ENCODE measurements around the gene NFE2L2. TPM values are rescaled to one million over a fixed set of nuclear protein-coding genes. Genes with fewer than 3 reads are reported as not detected.

The NFE2L2 gene
- total RNA-seq, 1 experiment from 2014 or later = 24.2 TPM

DNA sequence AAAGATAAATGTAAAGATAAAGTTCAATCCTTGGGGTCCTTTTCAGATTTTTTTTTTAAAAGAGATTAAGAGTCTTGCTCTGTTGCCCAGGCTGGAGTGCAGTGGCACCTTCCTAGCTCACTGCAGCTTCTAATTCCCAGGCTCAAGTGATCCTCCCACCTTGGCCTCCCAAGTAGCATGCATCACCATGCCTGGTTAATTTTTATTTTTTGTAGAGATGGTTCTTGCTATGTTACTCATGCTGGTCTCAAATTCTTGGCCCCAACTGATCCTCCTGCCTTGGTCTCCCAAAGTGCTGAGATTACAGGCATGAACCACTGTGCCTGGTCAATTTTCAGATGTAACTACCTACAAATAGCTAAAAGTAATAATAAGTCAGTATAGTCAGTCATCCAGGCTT is 21.1 kb downstream of the NFE2L2 start:
- Histone ChIP-seq H3K9me3 (ENCODE audit: low read length) (no peaks in the 10 kb centered on the region), H3K9ac (ENCODE audit: low read length) (no peak overlapping the region), H3K27me3 (ENCODE audit: low read length) (no peaks in the 10 kb centered on the region), H3K27ac (ENCODE audit: low read length) (peak overlapping the region; percentile 87), H3K4me2 (ENCODE audit: low read length) (peak overlapping the region; percentile 90), H3K36me3 (ENCODE audit: low read depth, low read length) (no peaks in the 10 kb centered on the region), H3K79me2 (ENCODE audit: low read length) (peaks cover 98% of the 10 kb centered on the region), H3F3A (ENCODE audit: low read length, unreplicated experiment) (no peaks in the 10 kb centered on the region), H3K4me3 (ENCODE audit: low read length) (peak overlapping the region; percentile 61; the same call in 1 of the 2 replicates), H4K20me1 (ENCODE audit: low read length) (peaks cover 5% of the 10 kb centered on the region), H3K4me1 (ENCODE audit: insufficient read depth, low read length) (peaks cover 59% of the 10 kb centered on the region), H2AFZ (ENCODE audit: low read length) (no peak overlapping the region), H3K9me2 (replicated peaks; ENCODE audit: low read length) (no peaks in the 10 kb centered on the region)
- no peak for ATAC-seq
- BruUV-seq (replicated peaks) = no TSS peak
- ChIA-PET CTCF (no interaction called here), POLR2A (ENCODE audit: unreplicated experiment) (no interaction called here)
- TF ChIP-seq EZH2phosphoT487 (IDR thresholded peaks at IDR 0.05; ENCODE audit: borderline replicate concordance, low read length) = no peak
- no peak for TF ChIP-seq EZH2 (IDR thresholded peaks at IDR 0.05; ENCODE audit: low read length, unreplicated experiment)
- TF ChIP-seq, protein P1, sequence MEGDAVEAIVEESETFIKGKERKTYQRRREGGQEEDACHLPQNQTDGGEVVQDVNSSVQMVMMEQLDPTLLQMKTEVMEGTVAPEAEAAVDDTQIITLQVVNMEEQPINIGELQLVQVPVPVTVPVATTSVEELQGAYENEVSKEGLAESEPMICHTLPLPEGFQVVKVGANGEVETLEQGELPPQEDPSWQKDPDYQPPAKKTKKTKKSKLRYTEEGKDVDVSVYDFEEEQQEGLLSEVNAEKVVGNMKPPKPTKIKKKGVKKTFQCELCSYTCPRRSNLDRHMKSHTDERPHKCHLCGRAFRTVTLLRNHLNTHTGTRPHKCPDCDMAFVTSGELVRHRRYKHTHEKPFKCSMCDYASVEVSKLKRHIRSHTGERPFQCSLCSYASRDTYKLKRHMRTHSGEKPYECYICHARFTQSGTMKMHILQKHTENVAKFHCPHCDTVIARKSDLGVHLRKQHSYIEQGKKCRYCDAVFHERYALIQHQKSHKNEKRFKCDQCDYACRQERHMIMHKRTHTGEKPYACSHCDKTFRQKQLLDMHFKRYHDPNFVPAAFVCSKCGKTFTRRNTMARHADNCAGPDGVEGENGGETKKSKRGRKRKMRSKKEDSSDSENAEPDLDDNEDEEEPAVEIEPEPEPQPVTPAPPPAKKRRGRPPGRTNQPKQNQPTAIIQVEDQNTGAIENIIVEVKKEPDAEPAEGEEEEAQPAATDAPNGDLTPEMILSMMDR (conservative IDR thresholded peaks at IDR 0.05; ENCODE audit: low read depth, low read length) = no peak
- intact Hi-C loops (cut with micrococcal nuclease) = loop anchor here (2.0 kb wide), 1 partner anchor 31 kb away; the partner anchor contains the start of gene HNRNPA3
- no peak for DNase-seq

DNA sequence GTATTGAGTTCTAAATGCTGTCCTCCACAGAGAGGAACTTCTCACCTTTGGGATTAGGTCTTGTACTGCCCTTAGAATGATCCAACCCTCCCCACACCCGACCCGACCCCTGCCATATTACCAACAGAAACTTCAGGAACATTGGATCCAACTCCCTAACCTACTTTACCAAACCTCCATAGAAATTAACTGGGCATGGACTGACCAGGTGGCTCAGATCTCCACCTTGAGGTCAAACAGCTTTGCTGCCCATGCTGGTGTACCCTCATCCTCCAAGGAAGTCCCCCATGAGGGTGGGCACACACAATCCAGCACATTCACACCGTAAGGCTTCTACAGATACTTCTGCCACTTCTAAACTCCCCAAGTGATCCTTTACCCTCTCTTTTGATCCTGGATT is 21.5 kb downstream of the NFE2L2 start:
- Histone ChIP-seq H3K4me1 (ENCODE audit: insufficient read depth, low read length) (peaks cover 63% of the 10 kb centered on the region), H3K4me2 (ENCODE audit: low read length) (peak overlapping the region; percentile 90), H3K9me2 (replicated peaks; ENCODE audit: low read length) (no peaks in the 10 kb centered on the region), H3K79me2 (ENCODE audit: low read length) (peaks cover 98% of the 10 kb centered on the region), H3K9me3 (ENCODE audit: low read length) (no peaks in the 10 kb centered on the region), H3F3A (ENCODE audit: low read length, unreplicated experiment) (no peaks in the 10 kb centered on the region), H2AFZ (ENCODE audit: low read length) (no peak overlapping the region), H3K4me3 (ENCODE audit: low read length) (peak overlapping the region; percentile 61; the same call in 1 of the 2 replicates), H3K27me3 (ENCODE audit: low read length) (no peaks in the 10 kb centered on the region), H3K36me3 (ENCODE audit: low read depth, low read length) (no peaks in the 10 kb centered on the region), H4K20me1 (ENCODE audit: low read length) (peaks cover 8% of the 10 kb centered on the region), H3K27ac (ENCODE audit: low read length) (peak overlapping the region; percentile 87), H3K9ac (ENCODE audit: low read length) (peak overlapping the region; percentile 45)
- CTCF ChIA-PET = no interaction called here
- DNase-seq (no peak), ATAC-seq (no peak)
- POLR2A ChIA-PET (ENCODE audit: unreplicated experiment) = no interaction called here
- intact Hi-C loops (cut with micrococcal nuclease) = loop anchor here (2.0 kb wide), 1 partner anchor 30 kb away; the partner anchor contains the start of gene HNRNPA3
- no TSS peak for BruUV-seq (replicated peaks)
- no peak for TF ChIP-seq EZH2 (IDR thresholded peaks at IDR 0.05; ENCODE audit: low read length, unreplicated experiment)
- no peak for TF ChIP-seq EZH2phosphoT487 (IDR thresholded peaks at IDR 0.05; ENCODE audit: borderline replicate concordance, low read length)
- TF ChIP-seq, protein P1 (conservative IDR thresholded peaks at IDR 0.05; ENCODE audit: low read depth, low read length) = no peak

DNA sequence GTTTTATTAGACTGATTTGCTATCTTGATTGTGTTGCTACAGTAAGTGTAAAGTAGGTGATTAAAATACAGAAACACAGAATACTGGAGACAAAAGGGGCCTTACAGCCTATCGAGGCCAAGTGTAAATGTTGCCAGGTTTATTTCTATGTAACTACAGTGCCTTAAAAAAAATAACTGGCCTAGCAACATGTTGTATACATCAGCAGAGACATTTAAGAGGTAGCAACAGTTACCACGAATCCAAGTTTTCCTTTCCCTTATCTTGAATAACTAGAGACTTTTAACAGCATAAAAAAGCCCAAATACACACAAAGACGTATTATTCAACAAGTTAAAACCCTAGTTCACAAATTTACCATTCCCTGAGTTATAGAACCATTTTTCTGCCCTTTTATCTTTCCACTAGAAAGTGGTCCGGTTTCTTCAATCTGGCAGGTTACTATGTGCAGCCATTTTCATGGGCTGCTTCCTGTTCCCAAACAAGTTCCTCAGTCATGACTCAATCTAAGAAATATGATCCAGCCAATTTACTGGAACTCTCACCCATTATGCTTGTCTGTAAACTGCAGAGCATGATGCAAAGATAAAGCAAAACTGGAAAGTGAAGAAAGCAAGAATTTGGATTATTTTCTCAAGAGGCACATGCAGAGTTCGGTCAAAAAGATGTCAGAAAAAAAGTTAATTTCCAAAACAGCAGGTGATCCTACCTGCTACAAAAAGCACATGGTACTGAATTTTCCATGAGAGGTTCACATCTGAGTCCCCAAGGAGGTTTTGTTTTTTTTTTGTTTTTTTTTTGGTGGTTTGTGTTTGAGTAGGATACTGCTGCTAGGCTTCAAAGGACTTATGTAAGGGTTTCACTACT is 22.2 kb downstream of the NFE2L2 start:
- TSS peak; percentile 55 for BruUV-seq (replicated peaks)
- POLR2A ChIA-PET (ENCODE audit: unreplicated experiment) = no interaction called here
- intact Hi-C loops (cut with micrococcal nuclease) = loop anchor here (1.0 to 2.0 kb wide), 2 partner anchors 21 to 30 kb away; partner anchors contain the start of gene HNRNPA3

More for the DNA sequence above, 22.2 kb downstream of the NFE2L2 start:
- H3K36me3 ChIP-seq (ENCODE audit: low read depth, low read length) = no peaks in the 10 kb centered on the region
- H3K4me2 ChIP-seq (ENCODE audit: low read length) = peak overlapping the region; percentile 90
- DNase-seq = peak; percentile 92
- TF ChIP-seq EZH2phosphoT487 (IDR thresholded peaks at IDR 0.05; ENCODE audit: borderline replicate concordance, low read length) = no peak
- TF ChIP-seq EZH2 (IDR thresholded peaks at IDR 0.05; ENCODE audit: low read length, unreplicated experiment) = no peak
- TF ChIP-seq, protein P1 (conservative IDR thresholded peaks at IDR 0.05; ENCODE audit: low read depth, low read length) = no peak
- no peaks in the 10 kb centered on the region for H3K9me3 ChIP-seq (ENCODE audit: low read length)
- H2AFZ ChIP-seq (ENCODE audit: low read length) = no peak overlapping the region
- H3K4me1 ChIP-seq (ENCODE audit: insufficient read depth, low read length) = peaks cover 68% of the 10 kb centered on the region
- H3K27ac ChIP-seq (ENCODE audit: low read length) = peak overlapping the region; percentile 87
- peaks cover 13% of the 10 kb centered on the region for H4K20me1 ChIP-seq (ENCODE audit: low read length)
- H3K27me3 ChIP-seq (ENCODE audit: low read length) = no peaks in the 10 kb centered on the region
- CTCF ChIA-PET = no interaction called here
- H3K79me2 ChIP-seq (ENCODE audit: low read length) = peaks cover 98% of the 10 kb centered on the region
- peak; percentile 85 for ATAC-seq
- H3F3A ChIP-seq (ENCODE audit: low read length, unreplicated experiment) = no peaks in the 10 kb centered on the region
- H3K4me3 ChIP-seq (ENCODE audit: low read length) = peak overlapping the region; percentile 61
- H3K9ac ChIP-seq (ENCODE audit: low read length) = peak overlapping the region; percentile 48
- no peaks in the 10 kb centered on the region for H3K9me2 ChIP-seq (replicated peaks; ENCODE audit: low read length)

Data from PC-3 (cell line).